GM15510 (cell line): ENCODE data around the gene SBDS.

ENCODE experiments used
- POLR2A ChIP-seq: IDR thresholded peaks from 3 replicates; pipeline ENCODE4 v1.6.1; 2011; ENCODE audit warnings: borderline replicate concordance; ENCODE audit not compliant: insufficient read length; ENCODE audit errors: extremely low read depth

Gene SBDS

DNA sequence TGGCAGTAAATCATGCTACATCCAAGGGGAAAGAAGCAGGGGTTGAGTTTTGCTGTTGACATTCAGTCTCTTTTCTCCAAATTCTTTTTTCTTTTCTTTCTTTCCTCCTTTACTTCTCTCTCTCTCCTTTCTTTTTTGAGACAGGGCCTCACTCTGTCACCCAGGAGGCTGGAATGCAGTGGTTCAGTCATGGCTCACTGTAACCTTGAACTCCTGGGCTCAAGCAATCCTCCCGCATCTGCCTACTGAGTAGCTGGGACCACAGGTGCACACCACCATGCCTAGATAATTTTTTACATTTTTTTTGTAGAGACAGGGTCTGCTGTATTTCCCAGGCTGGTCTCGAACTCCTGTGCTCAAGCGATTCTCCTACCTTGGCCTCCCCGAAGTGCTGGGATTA lies 35.2 kb downstream of the SBDS start:
- no peak for TF ChIP-seq POLR2A

DNA sequence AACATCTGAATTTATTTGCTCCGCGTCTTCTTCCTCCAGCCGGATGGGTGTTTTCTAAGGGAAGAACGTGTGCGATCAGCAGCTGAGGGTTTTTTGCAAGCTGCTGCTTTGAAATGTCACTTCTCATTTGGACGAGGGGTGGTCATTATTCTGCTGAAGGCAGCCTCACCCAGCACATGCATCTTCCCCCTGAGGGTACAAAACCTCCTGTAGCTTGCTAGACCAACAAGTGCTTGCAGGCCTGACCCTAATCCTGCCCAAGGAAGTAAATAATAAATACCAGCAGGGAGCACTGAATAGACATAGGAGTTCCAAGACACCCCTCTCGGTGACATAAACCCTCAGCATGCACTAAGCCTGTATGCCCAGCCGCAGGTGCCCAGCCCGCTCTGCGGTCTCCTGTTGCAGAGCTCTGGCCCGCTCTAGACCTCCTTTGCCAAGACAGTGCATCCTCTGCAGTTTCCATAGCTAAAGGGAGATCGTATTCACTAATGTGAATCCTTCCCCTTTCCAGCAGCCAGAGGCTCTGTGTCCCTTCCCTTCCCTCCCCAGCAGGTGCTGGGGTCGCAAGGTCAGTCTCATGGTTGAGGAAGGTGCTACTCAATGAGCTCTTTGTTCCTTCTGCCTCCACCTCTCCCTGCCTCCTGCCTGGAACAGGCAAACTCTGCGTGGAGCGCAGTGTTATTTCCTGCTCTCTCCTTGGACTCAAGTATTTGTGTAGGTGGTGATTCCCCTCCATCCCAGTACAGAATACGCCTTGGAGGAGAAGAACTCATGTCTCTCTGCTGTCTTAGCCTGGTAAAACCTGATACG lies 36.6 kb downstream of the SBDS start:
- no peak for TF ChIP-seq POLR2A

DNA sequence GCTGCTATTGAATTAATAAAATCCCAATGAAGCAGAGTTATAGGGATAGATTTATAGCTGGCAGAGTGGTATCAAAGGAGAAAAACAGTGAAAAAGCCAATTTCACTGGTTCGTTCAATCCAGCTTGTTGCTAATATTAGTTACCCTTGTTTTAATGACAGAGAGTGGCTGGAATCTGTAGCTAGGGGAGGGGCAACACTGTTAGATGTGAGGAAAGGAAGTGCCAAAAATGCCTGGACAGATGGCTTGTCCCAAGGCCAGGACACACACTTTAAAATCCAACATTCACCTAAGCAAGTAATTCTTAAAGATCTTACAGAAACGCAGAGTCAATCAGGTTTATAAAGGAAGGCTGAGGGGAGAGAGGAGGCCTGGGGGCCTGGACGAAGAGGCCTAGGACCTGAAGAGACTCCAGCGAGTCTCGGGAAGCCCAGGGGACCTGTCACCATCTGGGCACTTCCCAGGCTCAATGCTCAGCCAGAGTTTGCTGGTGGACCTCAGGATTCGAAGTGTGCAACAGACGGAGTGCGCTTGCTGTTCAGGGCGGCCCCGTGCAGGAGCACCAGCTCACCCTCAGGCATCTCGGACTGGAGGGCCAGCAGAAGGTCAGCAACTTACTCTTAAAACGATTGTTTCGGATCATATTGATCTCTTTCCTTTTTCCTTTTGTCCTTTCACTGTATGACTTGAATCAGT lies 37.6 kb downstream of the SBDS start:
- TF ChIP-seq POLR2A, result no peak

DNA sequence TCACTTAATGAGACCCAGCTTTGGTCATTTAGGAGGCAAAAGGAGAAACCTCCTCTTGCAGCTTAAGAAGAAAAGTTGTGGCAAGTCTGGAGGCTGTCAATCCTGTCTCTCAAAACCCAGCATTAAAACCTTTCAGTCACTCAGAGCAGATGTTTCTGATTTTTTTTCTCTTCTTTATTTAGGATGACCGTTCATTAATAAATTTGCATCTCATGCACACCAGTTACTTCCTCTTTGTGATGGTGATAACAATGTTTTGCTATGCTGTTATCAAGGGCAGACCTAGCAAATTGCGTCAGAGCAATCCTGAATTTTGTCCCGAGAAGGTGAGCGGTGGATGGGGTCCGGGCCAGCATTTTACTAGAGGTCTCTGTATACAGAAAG lies 42.4 kb downstream of the SBDS start:
- TF ChIP-seq POLR2A, result no peak

DNA sequence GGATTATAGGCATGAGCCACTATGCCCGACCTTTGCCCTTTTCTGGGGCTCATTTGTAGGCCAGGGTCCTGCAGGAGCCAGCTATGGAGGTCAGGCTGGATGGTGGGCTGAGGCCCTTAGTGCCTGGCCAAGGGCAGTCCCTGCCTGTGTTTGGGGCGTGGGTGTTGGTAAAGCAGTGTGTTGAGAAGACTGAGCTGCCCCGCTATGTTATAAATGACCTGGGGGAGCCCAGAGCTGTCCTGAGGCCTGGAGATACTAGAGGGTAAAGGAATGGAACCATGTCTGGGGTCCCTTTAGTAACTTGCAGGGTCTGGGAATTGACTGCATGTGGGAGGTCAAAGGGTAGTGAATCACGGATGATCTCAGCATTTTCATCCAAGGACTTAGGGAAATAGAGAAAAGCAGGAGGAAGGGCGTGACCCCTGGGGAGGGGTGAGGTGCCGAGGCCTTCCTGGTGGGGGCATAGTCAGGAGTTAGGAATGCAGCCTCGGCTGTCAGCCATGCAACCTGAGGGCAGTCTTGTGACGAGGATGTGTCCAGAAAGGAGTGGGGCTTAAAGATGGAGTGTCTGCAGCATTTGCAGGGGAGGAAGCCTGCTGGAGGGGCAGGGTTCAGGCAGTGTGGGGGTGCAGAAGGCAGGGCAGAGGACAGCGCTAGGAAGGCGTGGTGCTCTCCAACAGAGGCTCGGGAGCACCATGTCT lies 42.9 kb downstream of the SBDS start:
- TF ChIP-seq POLR2A, result no peak

DNA sequence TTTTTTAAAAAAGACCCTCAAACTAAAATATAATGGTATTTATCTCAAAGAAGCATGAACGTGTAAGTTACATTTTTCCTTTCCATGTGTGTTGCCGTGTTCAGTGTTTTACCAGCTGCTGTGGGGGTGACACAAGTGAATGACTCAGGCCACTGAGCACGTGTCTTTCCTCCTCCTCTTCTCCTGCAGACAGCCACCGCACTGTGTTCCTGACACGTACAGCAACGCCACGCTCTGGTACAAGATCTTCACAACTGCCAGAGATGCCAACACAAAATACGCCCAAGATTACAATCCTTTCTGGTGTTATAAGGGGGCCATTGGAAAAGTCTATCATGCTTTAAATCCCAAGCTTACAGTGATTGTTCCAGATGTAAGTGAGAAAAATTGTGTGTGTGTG lies 44.6 kb downstream of the SBDS start:
- TF ChIP-seq POLR2A, result no peak

DNA sequence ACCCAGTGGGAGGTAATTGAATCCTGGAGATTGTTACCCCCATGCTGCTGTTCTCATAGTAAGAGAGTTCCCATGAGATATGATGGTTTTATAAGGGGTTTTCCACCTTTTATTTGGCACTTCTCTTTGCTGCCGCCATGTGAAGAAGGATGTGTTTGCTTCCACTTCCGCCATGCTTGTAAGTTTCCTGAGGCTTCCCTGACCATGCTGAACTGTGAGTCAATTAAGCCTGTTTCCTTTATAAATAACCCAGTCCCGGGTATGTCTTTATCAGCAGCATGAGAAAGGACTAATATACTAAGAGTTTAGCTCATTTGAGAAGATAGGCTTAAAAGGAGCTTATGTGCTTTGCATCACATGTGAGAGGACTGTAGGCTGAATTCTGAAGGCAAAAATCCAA lies 45.1 kb downstream of the SBDS start:
- no peak for TF ChIP-seq POLR2A

DNA sequence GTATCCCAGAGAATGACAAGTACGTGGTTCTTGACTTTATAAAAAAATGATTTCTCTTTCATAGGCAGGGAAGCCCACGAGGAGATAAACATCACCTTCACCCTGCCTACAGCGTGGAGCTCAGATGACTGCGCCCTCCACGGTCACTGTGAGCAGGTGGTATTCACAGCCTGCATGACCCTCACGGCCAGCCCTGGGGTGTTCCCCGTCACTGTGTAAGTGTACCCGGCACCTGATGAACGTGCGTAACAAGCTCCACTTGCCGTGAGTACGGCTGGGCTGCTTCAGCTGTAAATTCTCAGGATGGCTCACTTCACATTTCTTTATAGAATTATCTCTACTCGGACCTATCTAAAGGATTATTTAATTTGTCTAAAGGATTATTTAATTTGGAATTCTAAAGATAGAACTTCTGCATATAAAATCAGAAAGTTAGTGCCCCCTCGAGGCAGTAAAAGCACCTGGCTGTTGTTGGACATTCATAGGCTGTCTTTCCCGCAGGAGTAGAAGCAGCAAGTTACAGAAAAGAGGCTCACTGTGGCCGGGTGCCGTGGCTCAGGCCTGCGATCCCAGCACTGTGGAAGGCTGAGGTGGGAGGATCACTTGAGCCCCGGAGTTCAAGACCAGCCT lies 46.8 kb downstream of the SBDS start:
- TF ChIP-seq POLR2A, result no peak

DNA sequence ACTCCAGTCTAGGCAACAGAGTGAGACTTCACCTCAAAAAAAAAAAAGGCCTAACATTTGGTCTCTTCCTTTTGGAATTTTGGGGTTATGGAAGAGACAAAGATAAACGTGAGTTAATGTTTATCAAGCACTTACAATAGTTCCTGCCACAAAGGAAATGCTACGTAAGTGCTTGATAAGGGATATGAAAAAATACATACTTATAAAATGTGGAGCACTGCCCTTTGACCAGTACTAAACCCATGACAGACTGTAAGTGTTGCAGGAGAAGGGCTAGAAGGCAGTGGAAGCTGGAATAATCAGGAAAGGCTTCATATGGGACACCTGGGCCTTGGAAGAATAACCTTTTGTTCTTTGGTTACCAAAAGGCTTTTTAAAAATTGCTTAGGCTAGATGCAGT lies 48.8 kb downstream of the SBDS start:
- no peak for TF ChIP-seq POLR2A

DNA sequence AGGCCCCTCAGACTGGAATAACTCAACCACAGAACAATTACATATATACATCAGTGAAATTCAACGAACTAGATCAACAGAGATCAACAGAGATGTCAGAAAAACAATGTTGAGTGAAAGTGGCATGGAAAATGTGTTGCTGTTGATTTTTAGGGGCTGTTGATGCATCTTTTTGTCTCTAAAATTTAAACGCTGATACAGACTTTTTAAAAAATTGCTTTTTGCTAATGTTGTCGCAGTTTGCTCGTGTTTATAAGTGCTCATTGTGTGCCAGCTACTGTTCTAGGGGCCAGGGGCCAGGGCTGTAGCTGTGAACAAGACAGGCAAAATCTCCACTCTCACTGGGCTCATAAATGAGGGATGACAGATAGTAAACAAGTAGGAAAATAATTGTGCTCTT lies 56.1 kb downstream of the SBDS start:
- no peak for TF ChIP-seq POLR2A

DNA sequence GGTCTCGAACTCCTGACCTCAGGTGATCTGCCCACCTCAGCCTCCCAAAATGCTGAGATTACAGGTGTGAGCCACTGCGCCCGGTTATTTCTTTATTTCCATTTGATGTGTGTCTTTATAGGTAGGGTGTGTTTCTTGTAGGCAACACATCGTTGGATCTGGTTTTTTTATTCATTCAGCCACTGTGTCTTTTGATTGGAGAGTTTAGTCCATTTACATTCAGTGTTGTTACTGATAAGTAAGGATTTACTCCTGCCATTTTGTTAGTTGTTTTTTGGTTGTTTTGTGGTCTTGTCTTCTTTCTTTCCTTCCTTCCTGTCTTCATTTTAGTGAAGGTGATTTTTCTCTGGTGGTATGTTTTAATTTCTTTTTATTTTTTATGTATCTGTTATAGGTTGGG lies 57.4 kb downstream of the SBDS start:
- no peak for TF ChIP-seq POLR2A
